WTC11 (cell line): ENCODE results near the gene C11orf54. TPM values are rescaled to one million over a fixed set of nuclear protein-coding genes. Genes with fewer than 3 reads are reported as not detected.

Source experiments
- ATAC-seq: fragments of 200-7000 bp; cut with Tn5 transposase; 2 replicates; pipeline ENCODE4 v1.10.0; 2021; ENCODE audit warnings: mild to moderate bottlenecking, moderate library complexity
- CTCF ChIA-PET: fragments of 300-600 bp; sonication (Branson Sonifier 250); formaldehyde crosslinking; loops from one replicate; lab custom pipeline; 2021; ENCODE audit warnings: antibody characterized with exemption; lab: Charles Lee
- POLR2A ChIA-PET: fragments of 350-600 bp; sonication (Branson Sonifier 250); formaldehyde crosslinking; loops from one replicate; lab custom pipeline; 2021; ENCODE audit warnings: antibody characterized with exemption; lab: Charles Lee
- DNase-seq: peaks from one replicate; pipeline ENCODE4 v3.0.0; 2021; ENCODE audit warnings: low spot score
- H3K27ac Mint-ChIP-seq: 2 replicates; pipeline ENCODE4 v1.8.0; 2021; ENCODE audit warnings: mixed read lengths
- H3K27me3 Mint-ChIP-seq: 2 replicates; pipeline ENCODE4 v1.8.0; 2021; ENCODE audit warnings: low read depth, mild to moderate bottlenecking, moderate library complexity, mixed read lengths
- H3K36me3 Mint-ChIP-seq: 2 replicates; pipeline ENCODE4 v1.8.0; 2021; ENCODE audit warnings: mixed read lengths
- H3K4me1 Mint-ChIP-seq: 2 replicates; pipeline ENCODE4 v1.8.0; 2022; ENCODE audit warnings: mixed read lengths
- H3K4me3 Mint-ChIP-seq: 2 replicates; pipeline ENCODE4 v1.8.0; 2021; ENCODE audit warnings: mild to moderate bottlenecking, moderate library complexity, mixed read lengths
- H3K9me3 Mint-ChIP-seq: 2 replicates; pipeline ENCODE4 v1.8.0; 2021; ENCODE audit warnings: mixed read lengths
- ATF6 ChIP-seq: sonication (generic); formaldehyde crosslinking; IDR thresholded peaks from 2 replicates; pipeline ENCODE4 v1.8.1; 2023; ENCODE audit warnings: mild to moderate bottlenecking, missing genetic modification reagents
- E2F4 ChIP-seq: sonication (generic); formaldehyde crosslinking; IDR thresholded peaks from 2 replicates; pipeline ENCODE4 v1.8.1; 2022; ENCODE audit warnings: low read depth, mild to moderate bottlenecking, moderate library complexity, missing genetic modification reagents, borderline replicate concordance
- E2F5 ChIP-seq: sonication (generic); formaldehyde crosslinking; IDR thresholded peaks from 2 replicates; pipeline ENCODE4 v1.8.1; 2022; ENCODE audit warnings: mild to moderate bottlenecking, moderate library complexity, missing genetic modification reagents
- FOXJ3 ChIP-seq: sonication (generic); formaldehyde crosslinking; IDR thresholded peaks from 2 replicates; pipeline ENCODE4 v1.9.0; 2021; ENCODE audit warnings: missing genetic modification reagents, mild to moderate bottlenecking, borderline replicate concordance
- FOXP1 ChIP-seq: sonication (generic); formaldehyde crosslinking; IDR thresholded peaks from 2 replicates; pipeline ENCODE4 v1.8.0; 2022; ENCODE audit warnings: missing genetic modification reagents, mild to moderate bottlenecking, moderate library complexity, borderline replicate concordance
- HMGXB4 ChIP-seq: sonication (generic); formaldehyde crosslinking; IDR thresholded peaks from 2 replicates; pipeline ENCODE4 v1.8.1; 2023; ENCODE audit warnings: mild to moderate bottlenecking, moderate library complexity, missing genetic modification reagents
- STAT6 ChIP-seq: sonication (generic); formaldehyde crosslinking; conservative IDR thresholded peaks from 2 replicates; pipeline ENCODE4 v1.8.1; 2023; ENCODE audit warnings: mild to moderate bottlenecking, low read depth, missing genetic modification reagents, moderate library complexity
- USF1 ChIP-seq: sonication (generic); formaldehyde crosslinking; IDR thresholded peaks from 2 replicates; pipeline ENCODE4 v1.8.0; 2022; ENCODE audit warnings: mild to moderate bottlenecking, missing genetic modification reagents
- ZNF425 ChIP-seq: fragments of 250-450 bp; sonication (Bioruptor Pico); conservative IDR thresholded peaks from 2 replicates; pipeline ENCODE4 v1.9.0; 2021; ENCODE audit warnings: mild to moderate bottlenecking
- total RNA-seq: library from RNA; stranded (reverse); gene quantifications from 3 replicates; pipeline ENCODE4 v1.2.3, GENCODE V29; 2021

C11orf54 gene
- total RNA-seq, 1 experiment from 2014 or later = 25.4 TPM

GRCh38 chr11:93743291-93743690 is 1.8 kb downstream of the C11orf54 start:
- Mint-ChIP-seq H3K36me3 (peaks cover 29% of the 10 kb centered on the region), H3K4me3 (peak overlapping the region; percentile 99), H3K27me3 (no peaks in the 10 kb centered on the region; the same call in 1 of the 2 replicates), H3K4me1 (peaks cover 38% of the 10 kb centered on the region), H3K9me3 (no peaks in the 10 kb centered on the region), H3K27ac (peak overlapping the region; percentile 65)
- ChIA-PET POLR2A (interaction anchor here (2.4 to 4.0 kb wide), 2 partner anchors 14 to 40 kb away, joined by 15 to 57 read pairs; partner anchors contain the start of gene MED17), CTCF (no interaction called here)
- no peak for ATAC-seq
- no peak for DNase-seq
- TF ChIP-seq E2F4 (CRISPR knock-in tag) (no peak), STAT6 (no peak), ATF6 (CRISPR knock-in tag) (no peak), USF1 (no peak), FOXJ3 (CRISPR knock-in tag) (no peak), E2F5 (CRISPR knock-in tag) (no peak), HMGXB4 (CRISPR knock-in tag) (no peak), FOXP1 (CRISPR knock-in tag) (0 out of 2 replicates have a peak, but pooled peaks have one; percentile 26)

- Mint-ChIP-seq H3K27ac (peak overlapping the region; percentile 73), H3K27me3 (no peaks in the 10 kb centered on the region; the same call in 1 of the 2 replicates), H3K36me3 (peaks cover 16% of the 10 kb centered on the region), H3K4me3 (no peak overlapping the region), H3K4me1 (peaks cover 25% of the 10 kb centered on the region)
- CTCF ChIA-PET = no interaction called here
- no peak for ATAC-seq
- no peak for DNase-seq
- no peak for TF ChIP-seq ZNF425
- TF ChIP-seq, all 79 proteins: peak for 0
- H3K9me3 Mint-ChIP-seq = no peaks in the 10 kb centered on the region
- POLR2A ChIA-PET = no interaction called here
Observed at GRCh38 chr11:93744669-93745004, 3.2 kb downstream of the C11orf54 start.
